H1 (cell line): ENCODE results near the gene ARID1B. TPM values are rescaled to one million over a fixed set of nuclear protein-coding genes. Genes with fewer than 3 reads are reported as not detected.

Experiments used
- POLR2A ChIP-seq, 2 experiments: IDR thresholded peaks; 1 replicate in 1 of 2; 2 replicates in 1 of 2; pipeline ENCODE4 v1.6.1; 2011; ENCODE audit warnings: low read depth in 2 of 2, low read length in 2 of 2, mild to moderate bottlenecking in 2 of 2; ENCODE audit errors: control extremely low read depth in 1 of 2
- SP2 ChIP-seq: IDR thresholded peaks from 2 replicates; pipeline ENCODE4 v1.6.1; 2012; ENCODE audit warnings: mild to moderate bottlenecking, low read length, inconsistent platforms
- polyA plus RNA-seq, 7 experiments: library from polyadenylated mRNA; depleted of rRNA in 3 of 7; stranded (reverse) in 5 of 7; unstranded in 2 of 7; fragments of >200 nt in 5 of 7; fragments of 200-250 nt in 2 of 7; gene quantifications; 1 replicate in 5 of 7; 2 replicates in 1 of 7; 4 replicates in 1 of 7; pipeline versions ENCODE4 v1.2.1 to v1.2.3, GENCODE V29; 2011 to 2013; ENCODE audit warnings: missing spikeins in 2 of 7, mixed read lengths in 2 of 7
- total RNA-seq: library from RNA; stranded (reverse); fragmentation: NEBNext Ultra II Directional; extraction: Animal tissue kit (Norgen Biotek cat#: 25700); gene quantifications from 2 replicates; pipeline ENCODE4 v1.2.1, GENCODE V29; 2021
- TF ChIP-seq, protein P1 (sequence below): fragments of 300-600 bp; sonication (generic); IDR thresholded peaks from 2 replicates; pipeline ENCODE4 v1.7.1; 2012; ENCODE audit warnings: low read length, moderate library complexity, mild to moderate bottlenecking, inconsistent platforms; ENCODE audit not compliant: insufficient replicate concordance

Gene ARID1B
- total and polyA plus RNA-seq, 2 of the 8 experiments (the other 6 are each of a cell fraction or from before 2014, with no cell fraction given), result 24.3 to 70.3 TPM

GRCh38 chr6:157213907-157214565 is 436.9 kb downstream of the ARID1B start (continued):
- TF ChIP-seq, protein P1, sequence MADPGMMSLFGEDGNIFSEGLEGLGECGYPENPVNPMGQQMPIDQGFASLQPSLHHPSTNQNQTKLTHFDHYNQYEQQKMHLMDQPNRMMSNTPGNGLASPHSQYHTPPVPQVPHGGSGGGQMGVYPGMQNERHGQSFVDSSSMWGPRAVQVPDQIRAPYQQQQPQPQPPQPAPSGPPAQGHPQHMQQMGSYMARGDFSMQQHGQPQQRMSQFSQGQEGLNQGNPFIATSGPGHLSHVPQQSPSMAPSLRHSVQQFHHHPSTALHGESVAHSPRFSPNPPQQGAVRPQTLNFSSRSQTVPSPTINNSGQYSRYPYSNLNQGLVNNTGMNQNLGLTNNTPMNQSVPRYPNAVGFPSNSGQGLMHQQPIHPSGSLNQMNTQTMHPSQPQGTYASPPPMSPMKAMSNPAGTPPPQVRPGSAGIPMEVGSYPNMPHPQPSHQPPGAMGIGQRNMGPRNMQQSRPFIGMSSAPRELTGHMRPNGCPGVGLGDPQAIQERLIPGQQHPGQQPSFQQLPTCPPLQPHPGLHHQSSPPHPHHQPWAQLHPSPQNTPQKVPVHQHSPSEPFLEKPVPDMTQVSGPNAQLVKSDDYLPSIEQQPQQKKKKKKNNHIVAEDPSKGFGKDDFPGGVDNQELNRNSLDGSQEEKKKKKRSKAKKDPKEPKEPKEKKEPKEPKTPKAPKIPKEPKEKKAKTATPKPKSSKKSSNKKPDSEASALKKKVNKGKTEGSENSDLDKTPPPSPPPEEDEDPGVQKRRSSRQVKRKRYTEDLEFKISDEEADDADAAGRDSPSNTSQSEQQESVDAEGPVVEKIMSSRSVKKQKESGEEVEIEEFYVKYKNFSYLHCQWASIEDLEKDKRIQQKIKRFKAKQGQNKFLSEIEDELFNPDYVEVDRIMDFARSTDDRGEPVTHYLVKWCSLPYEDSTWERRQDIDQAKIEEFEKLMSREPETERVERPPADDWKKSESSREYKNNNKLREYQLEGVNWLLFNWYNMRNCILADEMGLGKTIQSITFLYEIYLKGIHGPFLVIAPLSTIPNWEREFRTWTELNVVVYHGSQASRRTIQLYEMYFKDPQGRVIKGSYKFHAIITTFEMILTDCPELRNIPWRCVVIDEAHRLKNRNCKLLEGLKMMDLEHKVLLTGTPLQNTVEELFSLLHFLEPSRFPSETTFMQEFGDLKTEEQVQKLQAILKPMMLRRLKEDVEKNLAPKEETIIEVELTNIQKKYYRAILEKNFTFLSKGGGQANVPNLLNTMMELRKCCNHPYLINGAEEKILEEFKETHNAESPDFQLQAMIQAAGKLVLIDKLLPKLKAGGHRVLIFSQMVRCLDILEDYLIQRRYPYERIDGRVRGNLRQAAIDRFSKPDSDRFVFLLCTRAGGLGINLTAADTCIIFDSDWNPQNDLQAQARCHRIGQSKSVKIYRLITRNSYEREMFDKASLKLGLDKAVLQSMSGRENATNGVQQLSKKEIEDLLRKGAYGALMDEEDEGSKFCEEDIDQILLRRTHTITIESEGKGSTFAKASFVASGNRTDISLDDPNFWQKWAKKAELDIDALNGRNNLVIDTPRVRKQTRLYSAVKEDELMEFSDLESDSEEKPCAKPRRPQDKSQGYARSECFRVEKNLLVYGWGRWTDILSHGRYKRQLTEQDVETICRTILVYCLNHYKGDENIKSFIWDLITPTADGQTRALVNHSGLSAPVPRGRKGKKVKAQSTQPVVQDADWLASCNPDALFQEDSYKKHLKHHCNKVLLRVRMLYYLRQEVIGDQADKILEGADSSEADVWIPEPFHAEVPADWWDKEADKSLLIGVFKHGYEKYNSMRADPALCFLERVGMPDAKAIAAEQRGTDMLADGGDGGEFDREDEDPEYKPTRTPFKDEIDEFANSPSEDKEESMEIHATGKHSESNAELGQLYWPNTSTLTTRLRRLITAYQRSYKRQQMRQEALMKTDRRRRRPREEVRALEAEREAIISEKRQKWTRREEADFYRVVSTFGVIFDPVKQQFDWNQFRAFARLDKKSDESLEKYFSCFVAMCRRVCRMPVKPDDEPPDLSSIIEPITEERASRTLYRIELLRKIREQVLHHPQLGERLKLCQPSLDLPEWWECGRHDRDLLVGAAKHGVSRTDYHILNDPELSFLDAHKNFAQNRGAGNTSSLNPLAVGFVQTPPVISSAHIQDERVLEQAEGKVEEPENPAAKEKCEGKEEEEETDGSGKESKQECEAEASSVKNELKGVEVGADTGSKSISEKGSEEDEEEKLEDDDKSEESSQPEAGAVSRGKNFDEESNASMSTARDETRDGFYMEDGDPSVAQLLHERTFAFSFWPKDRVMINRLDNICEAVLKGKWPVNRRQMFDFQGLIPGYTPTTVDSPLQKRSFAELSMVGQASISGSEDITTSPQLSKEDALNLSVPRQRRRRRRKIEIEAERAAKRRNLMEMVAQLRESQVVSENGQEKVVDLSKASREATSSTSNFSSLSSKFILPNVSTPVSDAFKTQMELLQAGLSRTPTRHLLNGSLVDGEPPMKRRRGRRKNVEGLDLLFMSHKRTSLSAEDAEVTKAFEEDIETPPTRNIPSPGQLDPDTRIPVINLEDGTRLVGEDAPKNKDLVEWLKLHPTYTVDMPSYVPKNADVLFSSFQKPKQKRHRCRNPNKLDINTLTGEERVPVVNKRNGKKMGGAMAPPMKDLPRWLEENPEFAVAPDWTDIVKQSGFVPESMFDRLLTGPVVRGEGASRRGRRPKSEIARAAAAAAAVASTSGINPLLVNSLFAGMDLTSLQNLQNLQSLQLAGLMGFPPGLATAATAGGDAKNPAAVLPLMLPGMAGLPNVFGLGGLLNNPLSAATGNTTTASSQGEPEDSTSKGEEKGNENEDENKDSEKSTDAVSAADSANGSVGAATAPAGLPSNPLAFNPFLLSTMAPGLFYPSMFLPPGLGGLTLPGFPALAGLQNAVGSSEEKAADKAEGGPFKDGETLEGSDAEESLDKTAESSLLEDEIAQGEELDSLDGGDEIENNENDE, result no peak
- TF ChIP-seq SP2 (no peak), POLR2A (IDR thresholded peaks at IDR 0.05; ENCODE audit: control extremely low read depth in 1 of 2, low read depth in 2 of 2, low read length in 2 of 2) (no peak)
